ENCODE measurements around the gene CCDC71. TPM values are rescaled to one million over a fixed set of nuclear protein-coding genes. Genes with fewer than 3 reads are reported as not detected.

Gene CCDC71
- total and polyA plus RNA-seq, 2 donors (not counting 3 experiments of a cell fraction or from before 2014, with no cell fraction given) = 23.5 to 41.6 TPM

GRCh38 chr3:49180116-49180515, 14.0 kb upstream of the CCDC71 start:
- no peaks in the 10 kb centered on the region for H3K27me3 ChIP-seq (ENCODE audit: control insufficient read depth in 2 of 2, insufficient read depth in 2 of 2, low read length in 2 of 2)
- ChIA-PET CTCF (interaction anchor here (1.7 to 1.9 kb wide), 2 partner anchors 9 to 269 kb away, joined by 6 to 7 read pairs; partner anchors contain the start of gene KLHDC8B), POLR2A (no interaction called here)
- no peak overlapping the region for H3K4me2 ChIP-seq (ENCODE audit: insufficient read depth, low read length)
- no peak overlapping the region for H3K4me3 ChIP-seq (replicated peaks in 1 of 3; ENCODE audit: insufficient read depth in 1 of 3, low read depth in 1 of 3, low read length in 3 of 3)
- no peaks in the 10 kb centered on the region for H4K20me1 ChIP-seq (replicated peaks; ENCODE audit: control insufficient read depth, extremely low read depth, insufficient read depth, low read length)
- H3K79me2 ChIP-seq (ENCODE audit: control insufficient read depth, insufficient read depth, low read length) = no peaks in the 10 kb centered on the region
- H3K36me3 ChIP-seq (ENCODE audit: control insufficient read depth in 2 of 2, extremely low read depth in 1 of 2, insufficient read depth in 2 of 2, low read length in 2 of 2) = peaks cover 0 to 13% of the 10 kb centered on the region in 2 experiments
- intact Hi-C loops (cut with micrococcal nuclease) = no loop called here
- no peak for DNase-seq (ENCODE audit: low read depth, low spot score)
- H3K4me1 ChIP-seq (ENCODE audit: control insufficient read depth, extremely low read depth, insufficient read depth, low read length) = no peaks in the 10 kb centered on the region
- H3K27ac ChIP-seq (ENCODE audit: insufficient read depth, low read depth, low read length) = no peak overlapping the region
- no peaks in the 10 kb centered on the region for H3K9me1 ChIP-seq (replicated peaks; ENCODE audit: control insufficient read depth, extremely low read depth, insufficient read depth, low read length)
- FAIRE-seq = no peak
- H2AFZ ChIP-seq (ENCODE audit: low read depth, low read length) = no peak overlapping the region
- H3K9ac ChIP-seq (replicated peaks; ENCODE audit: extremely low read depth, insufficient read depth, low read length) = no peak overlapping the region
- no TSS peak for BruUV-seq (replicated peaks)
- TF ChIP-seq JUN (IDR thresholded peaks at IDR 0.05; ENCODE audit: borderline replicate concordance, insufficient read depth, insufficient read length, low read depth) = no peak
- TF ChIP-seq GATA2 (IDR thresholded peaks at IDR 0.05; ENCODE audit: insufficient read depth, insufficient read length, low read depth, low read length) = no peak
- no peak for TF ChIP-seq FOS (IDR thresholded peaks at IDR 0.05; ENCODE audit: borderline replicate concordance, insufficient read depth, low read length)
- no peak for TF ChIP-seq EZH2 (IDR thresholded peaks at IDR 0.05; ENCODE audit: borderline replicate concordance, low read depth, low read length, severe bottlenecking)
- no peak for TF ChIP-seq MAX (IDR thresholded peaks at IDR 0.05; ENCODE audit: insufficient read depth, insufficient read length)
- no peak for TF ChIP-seq MYC (IDR thresholded peaks at IDR 0.05; ENCODE audit: low read depth, low read length)
- no peak for TF ChIP-seq POLR2AphosphoS5 (IDR thresholded peaks at IDR 0.05; ENCODE audit: insufficient read depth, low read depth, low read length)
- no peak for TF ChIP-seq POLR2A (IDR thresholded peaks at IDR 0.05; ENCODE audit: low read depth, low read length)
- no peak for TF ChIP-seq CTCF (IDR thresholded peaks at IDR 0.05; ENCODE audit: extremely low read depth in 1 of 2, insufficient read depth in 1 of 2, low read depth in 1 of 2, low read length in 2 of 2)
- no peaks in the 10 kb centered on the region for H3K9me3 ChIP-seq (replicated peaks; ENCODE audit: control insufficient read depth, insufficient read depth, low read length)
- dilution Hi-C loops (cut with MboI; ENCODE audit: extremely low pct_ligation_motif_present, low sequenced_read_pairs) = no loop called here
